Measurements from ENCODE around the gene SPEF2. TPM values are rescaled to one million over a fixed set of nuclear protein-coding genes. Genes with fewer than 3 reads are reported as not detected.

SPEF2 gene
- polyA plus RNA-seq, 1 donor from 2014 or later = 18.5 TPM

GRCh38 chr5:35600591-35600990 lies 17.1 kb upstream of the SPEF2 start:
- Histone ChIP-seq H3K9ac (ENCODE audit: low read length) (no peak overlapping the region), H3K4me2 (ENCODE audit: low read length) (no peak overlapping the region), H3F3A (ENCODE audit: insufficient read depth, low read length, poor library complexity, severe bottlenecking) (no peaks in the 10 kb centered on the region), H3K27ac (ENCODE audit: low read length) (no peak overlapping the region), H3K36me3 (ENCODE audit: insufficient read depth, low read length) (no peaks in the 10 kb centered on the region), H3K9me2 (ENCODE audit: insufficient read depth, low read length) (no peaks in the 10 kb centered on the region), H3K9me3 (ENCODE audit: low read length) (no peaks in the 10 kb centered on the region), H2AFZ (ENCODE audit: low read depth, low read length) (no peak overlapping the region), H3K79me2 (replicated peaks; ENCODE audit: insufficient read depth, low read length) (no peaks in the 10 kb centered on the region), H4K20me1 (ENCODE audit: insufficient read depth) (no peaks in the 10 kb centered on the region), H3K27me3 (ENCODE audit: insufficient read depth, low read depth, low read length) (no peaks in the 10 kb centered on the region), H3K4me3 (ENCODE audit: low read length) (no peak overlapping the region)
- TF ChIP-seq RAD21 (conservative IDR thresholded peaks at IDR 0.05) = no peak
- TF ChIP-seq REST (IDR thresholded peaks at IDR 0.05; ENCODE audit: borderline replicate concordance) = no peak
- TF ChIP-seq EZH2 (IDR thresholded peaks at IDR 0.05; ENCODE audit: borderline replicate concordance, insufficient read depth, low read length, poor library complexity, severe bottlenecking) = no peak
- no peak for TF ChIP-seq TAF1 (IDR thresholded peaks at IDR 0.05; ENCODE audit: low read depth)
- TF ChIP-seq MXI1 (conservative IDR thresholded peaks at IDR 0.05; ENCODE audit: poor library complexity, severe bottlenecking) = no peak
- no peak for TF ChIP-seq EP300 (conservative IDR thresholded peaks at IDR 0.05; ENCODE audit: poor library complexity, severe bottlenecking)

- Histone ChIP-seq H3K9me2 (ENCODE audit: insufficient read depth, low read length) (no peaks in the 10 kb centered on the region), H3F3A (ENCODE audit: insufficient read depth, low read length, poor library complexity, severe bottlenecking) (no peaks in the 10 kb centered on the region), H3K27me3 (ENCODE audit: insufficient read depth, low read depth, low read length) (no peaks in the 10 kb centered on the region), H3K4me2 (ENCODE audit: low read length) (no peak overlapping the region), H3K4me3 (ENCODE audit: low read length) (no peak overlapping the region), H3K27ac (ENCODE audit: low read length) (no peak overlapping the region), H4K20me1 (ENCODE audit: insufficient read depth) (no peaks in the 10 kb centered on the region), H2AFZ (ENCODE audit: low read depth, low read length) (no peak overlapping the region), H3K36me3 (ENCODE audit: insufficient read depth, low read length) (no peaks in the 10 kb centered on the region), H3K9me3 (ENCODE audit: low read length) (no peaks in the 10 kb centered on the region), H3K79me2 (replicated peaks; ENCODE audit: insufficient read depth, low read length) (no peaks in the 10 kb centered on the region), H3K9ac (ENCODE audit: low read length) (no peak overlapping the region)
- TF ChIP-seq CTCF (IDR thresholded peaks at IDR 0.05; ENCODE audit: poor library complexity, severe bottlenecking) (no peak), POLR2AphosphoS5 (IDR thresholded peaks at IDR 0.05) (no peak), TAF1 (IDR thresholded peaks at IDR 0.05; ENCODE audit: low read depth) (no peak), REST (IDR thresholded peaks at IDR 0.05; ENCODE audit: borderline replicate concordance) (no peak), EZH2 (IDR thresholded peaks at IDR 0.05; ENCODE audit: borderline replicate concordance, insufficient read depth, low read length, poor library complexity, severe bottlenecking) (no peak), EP300 (conservative IDR thresholded peaks at IDR 0.05; ENCODE audit: poor library complexity, severe bottlenecking) (no peak), SMC3 (conservative IDR thresholded peaks at IDR 0.05; ENCODE audit: poor library complexity) (no peak), MXI1 (conservative IDR thresholded peaks at IDR 0.05; ENCODE audit: poor library complexity, severe bottlenecking) (no peak), RAD21 (conservative IDR thresholded peaks at IDR 0.05) (no peak)
These were observed 8.5 kb upstream of the SPEF2 start for GRCh38 chr5:35608881-35609779.

All from neural cell (in vitro differentiated cells).